Activated CD4-positive, alpha-beta T cell treated with anti-CD3 and anti-CD28 coated beads, Interleukin-2, amount 50 U/mL, for 16 hours (primary cell): ENCODE measurements around the gene FXYD6.
"Not testable (repeated sequence)": the region's sequence is repeated elsewhere in the genome, so short reads cannot be mapped to it uniquely, and the experiment has no call there.

Experiments used
- DNase-seq: peaks from one replicate; pipeline ENCODE4 v3.0.0-alpha.2; 2020

FXYD6 gene

GRCh38 chr11:117868815-117869561 is 7.5 kb downstream of the FXYD6 start:
- no peak for DNase-seq

GRCh38 chr11:117868088-117868487 is 8.4 kb downstream of the FXYD6 start:
- DNase-seq = no peak

GRCh38 chr11:117866526-117866925 is 9.9 kb downstream of the FXYD6 start:
- DNase-seq = no peak

- DNase-seq = not testable (repeated sequence)
These were observed 10.9 kb downstream of the FXYD6 start for GRCh38 chr11:117865546-117865945.

- no peak for DNase-seq
These were observed 13.1 kb downstream of the FXYD6 start for GRCh38 chr11:117863383-117863782.

GRCh38 chr11:117862753-117863152 is 13.7 kb downstream of the FXYD6 start:
- no peak for DNase-seq

- DNase-seq = no peak
These were observed 14.3 kb downstream of the FXYD6 start for GRCh38 chr11:117862019-117862725.

GRCh38 chr11:117861151-117862018 is 15.1 kb downstream of the FXYD6 start:
- no peak for DNase-seq

- DNase-seq = no peak
These were observed 16.3 kb downstream of the FXYD6 start for GRCh38 chr11:117860139-117860538.

GRCh38 chr11:117859488-117860112 is 16.9 kb downstream of the FXYD6 start:
- no peak for DNase-seq

- DNase-seq = no peak
These were observed 17.4 kb downstream of the FXYD6 start for GRCh38 chr11:117859061-117859460.

GRCh38 chr11:117857734-117858414 is 18.6 kb downstream of the FXYD6 start:
- no peak for DNase-seq

GRCh38 chr11:117855912-117856651 is 20.4 kb downstream of the FXYD6 start:
- no peak for DNase-seq

GRCh38 chr11:117855186-117855845 is 21.1 kb downstream of the FXYD6 start:
- no peak for DNase-seq

GRCh38 chr11:117852309-117852708 is 24.1 kb downstream of the FXYD6 start:
- DNase-seq = no peak

GRCh38 chr11:117851852-117852251 is 24.6 kb downstream of the FXYD6 start:
- no peak for DNase-seq

GRCh38 chr11:117851106-117851505 is 25.4 kb downstream of the FXYD6 start:
- DNase-seq = no peak

- no peak for DNase-seq
These were observed 26.6 kb downstream of the FXYD6 start for GRCh38 chr11:117849781-117850414.

- DNase-seq = peak; percentile 78
These were observed 32.6 kb downstream of the FXYD6 start for GRCh38 chr11:117843666-117844484.
